IMR-90 (cell line): ENCODE results near the gene MSI2. TPM values are rescaled to one million over a fixed set of nuclear protein-coding genes. Genes with fewer than 3 reads are reported as not detected.

ENCODE experiments used
- ATAC-seq: fragments of 200-7000 bp; cut with Tn5 transposase; 2 replicates; pipeline ENCODE4 v1.9.1; 2020; ENCODE audit warnings: low read depth, mild to moderate bottlenecking, moderate library complexity
- BruUV-seq: library from RNA; stranded (reverse); fragments of 400-500 nt; replicated peaks from 2 replicates; lab custom pipeline; 2021; lab: Mats Ljungman, UMichigan
- CTCF ChIA-PET: fragments of 300-600 bp; formaldehyde crosslinking; extraction: SDS; loops from one replicate; lab custom pipeline; 2021; ENCODE audit warnings: antibody characterized with exemption; lab: Yijun Ruan, JAX
- POLR2A ChIA-PET: fragments of 300-600 bp; sonication (Branson Sonifier 250); formaldehyde crosslinking; loops from one replicate; lab custom pipeline; 2022; ENCODE audit warnings: antibody characterized with exemption; ENCODE audit not compliant: unreplicated experiment; lab: Charles Lee
- DNase-seq: peaks from one replicate; pipeline ENCODE4 v3.0.0; 2013
- H2AFZ ChIP-seq: replicated peaks from 2 replicates; pipeline ENCODE3; 2013; ENCODE audit warnings: low read length, mild to moderate bottlenecking; ENCODE audit not compliant: poor library complexity
- H2AK5ac ChIP-seq: 2 replicates; pipeline ENCODE4 v1.6.1; 2013; ENCODE audit warnings: low read depth, low read length, inconsistent platforms
- H2AK9ac ChIP-seq: replicated peaks from 2 replicates; pipeline ENCODE3; 2013; ENCODE audit warnings: mild to moderate bottlenecking, low read depth, low read length, moderate library complexity; ENCODE audit not compliant: poor library complexity
- H2BK120ac ChIP-seq: 2 replicates; pipeline ENCODE4 v1.6.1; 2013; ENCODE audit warnings: low read depth, low read length, inconsistent platforms
- H2BK15ac ChIP-seq: 3 replicates; pipeline ENCODE4 v1.6.1; 2013; ENCODE audit warnings: low read depth, low read length, inconsistent platforms
- H2BK20ac ChIP-seq: 2 replicates; pipeline ENCODE4 v1.6.1; 2013; ENCODE audit warnings: low read depth, mild to moderate bottlenecking, inconsistent platforms, low read length, moderate library complexity
- H2BK5ac ChIP-seq: 2 replicates; pipeline ENCODE4 v1.6.1; 2013; ENCODE audit warnings: mild to moderate bottlenecking, low read depth, low read length, inconsistent platforms; ENCODE audit not compliant: poor library complexity, severe bottlenecking
- H3K14ac ChIP-seq: replicated peaks from 2 replicates; pipeline ENCODE4 v1.6.1; 2013; ENCODE audit warnings: low read depth, low read length, inconsistent platforms
- H3K18ac ChIP-seq: 2 replicates; pipeline ENCODE4 v1.6.1; 2013; ENCODE audit warnings: low read depth, low read length, control low read depth
- H3K23ac ChIP-seq: 2 replicates; pipeline ENCODE4 v1.6.1; 2013; ENCODE audit warnings: low read depth, low read length, inconsistent platforms
- H3K27ac ChIP-seq: 2 replicates; pipeline ENCODE4 v1.5.1; 2013; ENCODE audit warnings: mild to moderate bottlenecking, control low read depth, low read length; ENCODE audit not compliant: insufficient read depth
- H3K27me3 ChIP-seq: 2 replicates; pipeline ENCODE4 v1.6.1; 2013; ENCODE audit warnings: low read length; ENCODE audit not compliant: control insufficient read depth, insufficient read depth
- H3K36me3 ChIP-seq: 2 replicates; pipeline ENCODE4 v1.6.1; 2013; ENCODE audit warnings: low read length, mixed read lengths; ENCODE audit not compliant: control insufficient read depth, insufficient read depth
- H3K4ac ChIP-seq: 2 replicates; pipeline ENCODE4 v1.6.1; 2013; ENCODE audit warnings: low read depth, low read length, inconsistent platforms
- H3K4me1 ChIP-seq: 2 replicates; pipeline ENCODE4 v1.6.1; 2013; ENCODE audit warnings: low read length, mixed read lengths; ENCODE audit not compliant: control insufficient read depth, insufficient read depth
- H3K4me2 ChIP-seq: 2 replicates; pipeline ENCODE4 v1.6.1; 2013; ENCODE audit warnings: low read depth, mild to moderate bottlenecking, control low read depth, low read length, moderate library complexity
- H3K4me3 ChIP-seq: 2 replicates; pipeline ENCODE4 v1.5.1; 2013; ENCODE audit warnings: low read depth, mild to moderate bottlenecking, control low read depth, low read length, moderate library complexity; ENCODE audit not compliant: insufficient read depth
- H3K56ac ChIP-seq: 2 replicates; pipeline ENCODE4 v1.6.1; 2013; ENCODE audit warnings: low read length, inconsistent platforms; ENCODE audit not compliant: insufficient read depth; ENCODE audit errors: extremely low read depth
- H3K79me1 ChIP-seq, 2 experiments: 2 replicates each; pipeline ENCODE4 v1.6.1; 2013; ENCODE audit warnings: low read length in 2 of 2, inconsistent platforms in 1 of 2, low read depth in 1 of 2
- H3K9ac ChIP-seq: 2 replicates; pipeline ENCODE4 v1.6.1; 2013; ENCODE audit warnings: low read depth, low read length, control low read depth
- H3K9me1 ChIP-seq: 2 replicates; pipeline ENCODE4 v1.6.1; 2013; ENCODE audit warnings: low read length, inconsistent platforms; ENCODE audit not compliant: insufficient read depth
- H3K9me3 ChIP-seq: 2 replicates; pipeline ENCODE4 v1.6.1; 2013; ENCODE audit warnings: low read length; ENCODE audit not compliant: control insufficient read depth, insufficient read depth
- H4K20me1 ChIP-seq: 2 replicates; pipeline ENCODE4 v1.6.1; 2013; ENCODE audit warnings: low read length, inconsistent platforms; ENCODE audit not compliant: insufficient read depth
- H4K5ac ChIP-seq: 2 replicates; pipeline ENCODE4 v1.6.1; 2013; ENCODE audit warnings: mild to moderate bottlenecking, low read depth, low read length, control low read depth
- H4K8ac ChIP-seq, 2 experiments: 2 replicates each; pipeline ENCODE4 v1.6.1; 2013; ENCODE audit warnings: low read depth in 2 of 2, low read length in 2 of 2, control low read depth in 1 of 2, inconsistent platforms in 1 of 2
- H4K91ac ChIP-seq: 2 replicates; pipeline ENCODE4 v1.6.1; 2013; ENCODE audit warnings: low read depth, low read length, inconsistent platforms; ENCODE audit not compliant: insufficient read depth
- CEBPB ChIP-seq: IDR thresholded peaks from 2 replicates; pipeline ENCODE4 v1.6.1; 2012; ENCODE audit warnings: low read depth, low read length, improper control_type of control experiment
- CHD1 ChIP-seq: IDR thresholded peaks from 2 replicates; pipeline ENCODE4 v1.6.1; 2012; ENCODE audit warnings: low read depth, low read length, improper control_type of control experiment
- ELK1 ChIP-seq: fragments of 150-350 bp; IDR thresholded peaks from 2 replicates; pipeline ENCODE4 v1.6.1; 2016; ENCODE audit warnings: low read depth, mild to moderate bottlenecking, low read length, moderate library complexity, borderline replicate concordance
- FOS ChIP-seq: fragments of 150-350 bp; IDR thresholded peaks from 2 replicates; pipeline ENCODE4 v1.6.1; 2016; ENCODE audit warnings: low read depth, low read length
- MAFK ChIP-seq: IDR thresholded peaks from 2 replicates; pipeline ENCODE4 v1.6.1; 2012; ENCODE audit warnings: low read depth, low read length, improper control_type of control experiment
- MAZ ChIP-seq: IDR thresholded peaks from 2 replicates; pipeline ENCODE4 v1.6.1; 2012; ENCODE audit warnings: low read depth, mild to moderate bottlenecking, low read length, improper control_type of control experiment, moderate library complexity, borderline replicate concordance
- MXI1 ChIP-seq: IDR thresholded peaks from 2 replicates; pipeline ENCODE4 v1.6.1; 2012; ENCODE audit warnings: low read depth, mild to moderate bottlenecking, low read length, moderate library complexity, borderline replicate concordance
- NFE2L2 ChIP-seq: fragments of 150-350 bp; IDR thresholded peaks from 2 replicates; pipeline ENCODE4 v1.6.1; 2016; ENCODE audit warnings: low read depth, mild to moderate bottlenecking, low read length
- RAD21 ChIP-seq: IDR thresholded peaks from 2 replicates; pipeline ENCODE4 v1.6.1; 2012; ENCODE audit warnings: low read length, improper control_type of control experiment
- RCOR1 ChIP-seq: IDR thresholded peaks from 2 replicates; pipeline ENCODE4 v1.6.1; 2012; ENCODE audit warnings: mild to moderate bottlenecking, low read length, improper control_type of control experiment; ENCODE audit not compliant: insufficient replicate concordance
- RFX5 ChIP-seq: IDR thresholded peaks from 2 replicates; pipeline ENCODE4 v1.8.0; 2012; ENCODE audit warnings: low read depth, mild to moderate bottlenecking, low read length, moderate library complexity
- SMC3 ChIP-seq: fragments of 150-350 bp; IDR thresholded peaks from 2 replicates; pipeline ENCODE4 v1.6.1; 2016; ENCODE audit warnings: low read depth, mild to moderate bottlenecking, antibody characterized with exemption, low read length, moderate library complexity
- USF2 ChIP-seq: fragments of 150-350 bp; IDR thresholded peaks from 2 replicates; pipeline ENCODE4 v1.6.1; 2017; ENCODE audit warnings: mild to moderate bottlenecking, antibody characterized with exemption, low read length, low read depth
- WGBS, 2 experiments: methylation state at CpG; one replicate each; pipeline versions ENCODE4 v1.1.5 to v1.1.7; 2013; ENCODE audit warnings: missing lambda C conversion rate in 2 of 2; ENCODE audit not compliant: insufficient read length in 1 of 2; ENCODE audit errors: extremely low coverage in 2 of 2; 5-methylcytosine and 5-hydroxymethylcytosine counted together
- dilution Hi-C: fragments of 300-500 bp; cut with HindIII; formaldehyde crosslinking; loops from one replicate; pipeline ENCODE4 v1.14.3; 2018; ENCODE audit warnings: low sequenced_read_pairs; ENCODE audit not compliant: unreplicated experiment
- in situ Hi-C: fragments of 300-500 bp; cut with MboI; formaldehyde crosslinking; loops from 3 replicates; pipeline ENCODE4 v1.14.3; 2019; ENCODE audit warnings: low sequenced_read_pairs, inconsistent platforms, mixed read lengths
- intact Hi-C: fragments of 100-400 bp; cut with micrococcal nuclease; formaldehyde crosslinking; loops from 2 replicates; pipeline ENCODE4 v1.10.0; 2022
- polyA plus RNA-seq, 3 experiments: library from polyadenylated mRNA; depleted of rRNA; stranded (reverse); fragments of >200 nt; gene quantifications; 2 replicates each; pipeline ENCODE4 v1.2.3, GENCODE V29; 2012; ENCODE audit warnings: low replicate concordance in 1 of 3
- total RNA-seq: library from RNA; depleted of rRNA; stranded (reverse); fragments of >200 nt; gene quantifications from 2 replicates; pipeline ENCODE4 v1.2.3, GENCODE V29; 2012

The MSI2 gene
- total and polyA plus RNA-seq, 2 of the 4 experiments (the other 2 are of a cell fraction) = 13.0 to 16.0 TPM

DNA sequence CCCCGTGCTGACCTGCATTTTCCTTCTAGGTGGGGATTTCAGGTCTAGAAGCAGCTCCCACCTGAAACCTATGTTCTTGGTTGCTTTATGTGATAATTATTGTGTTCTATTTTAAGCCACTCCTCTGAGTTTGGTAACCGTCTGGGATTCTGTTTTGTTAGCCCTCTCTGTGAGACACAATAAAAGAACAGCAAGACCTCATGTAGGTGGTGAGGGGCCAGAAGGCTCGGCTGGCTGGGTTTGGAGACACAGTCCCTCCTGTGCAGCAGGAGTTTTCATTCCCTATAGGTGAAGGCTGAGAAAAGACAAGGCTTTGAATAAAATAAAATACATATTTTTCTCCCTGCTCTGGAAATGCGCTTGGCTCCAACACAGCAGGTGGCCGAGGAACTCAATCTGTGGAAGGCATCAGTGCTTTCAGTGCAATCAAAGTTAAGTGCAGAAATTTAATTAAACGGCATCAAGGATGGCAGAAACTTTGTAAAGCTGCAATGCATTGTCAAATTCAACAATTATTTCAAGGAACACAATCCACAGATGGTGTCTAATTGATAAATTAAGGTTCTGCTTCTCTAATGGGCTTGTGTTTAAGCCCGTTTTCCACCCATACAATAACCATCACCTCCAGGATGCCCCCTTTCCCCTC lies 107.8 kb downstream of the MSI2 start (continued):
- TF ChIP-seq MAFK = no peak

DNA sequence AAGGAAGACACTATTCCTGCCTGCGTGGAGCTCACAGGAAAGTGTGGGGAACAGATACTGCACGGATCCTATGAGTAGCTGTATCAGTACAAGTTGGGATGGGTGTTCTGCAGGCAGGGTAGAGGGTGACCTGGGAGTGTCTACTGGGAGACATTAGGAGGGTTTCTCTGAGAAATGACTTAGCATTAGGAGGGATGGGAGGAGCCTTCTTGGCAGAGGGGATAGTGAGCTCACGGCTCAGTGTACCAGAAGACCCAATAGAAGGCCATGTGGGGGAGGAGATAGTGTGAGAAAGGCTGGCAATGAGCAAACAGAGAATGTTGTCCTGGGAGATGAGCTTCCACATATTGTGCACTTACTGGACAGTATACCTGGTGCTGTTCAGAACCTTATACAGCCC lies 109.1 kb downstream of the MSI2 start:
- POLR2A ChIA-PET = no interaction called here
- WGBS, 2 experiments = 96% methylated on average over 3 of the region's 3 CpGs; no CpG with 5 or more reads in 1 of the 2 experiments
- no peak for TF ChIP-seq RFX5
- no peak for TF ChIP-seq CHD1
- no peak for TF ChIP-seq RAD21
- no peak for TF ChIP-seq FOS
- TF ChIP-seq SMC3 = no peak
- no peak for TF ChIP-seq RCOR1
- no peak for TF ChIP-seq USF2
- no peak for TF ChIP-seq MXI1
- no peak for TF ChIP-seq CEBPB
- no peak for TF ChIP-seq MAZ
- no peak for TF ChIP-seq NFE2L2
- TF ChIP-seq ELK1 = no peak

More for the DNA sequence above, 109.1 kb downstream of the MSI2 start:
- no peaks in the 10 kb centered on the region for H3K36me3 ChIP-seq
- H3K4me3 ChIP-seq = no peak overlapping the region
- no peak overlapping the region for H4K91ac ChIP-seq
- peaks cover 11% of the 10 kb centered on the region for H3K4me1 ChIP-seq
- no peak overlapping the region for H2BK20ac ChIP-seq
- DNase-seq (no peak), ATAC-seq (no peak)
- H2AK9ac ChIP-seq = no peak overlapping the region
- H3K9me1 ChIP-seq = peaks cover 5% of the 10 kb centered on the region
- peak overlapping the region; percentile 35 for H2AK5ac ChIP-seq
- no peak overlapping the region for H2BK5ac ChIP-seq
- no peak overlapping the region for H2AFZ ChIP-seq
- H2BK120ac ChIP-seq = peak overlapping the region; percentile 32; the same call in 1 of the 2 replicates
- H3K4ac ChIP-seq = no peak overlapping the region
- in situ Hi-C loops = no loop called here
- no peaks in the 10 kb centered on the region for H3K9me3 ChIP-seq
- H3K27me3 ChIP-seq = no peaks in the 10 kb centered on the region
- CTCF ChIA-PET = interaction anchor here (0.6 kb wide), 2 partner anchors 133 to 258 kb away, joined by 3 to 6 read pairs; no protein-coding TSS in a partner anchor
- no peak overlapping the region for H4K8ac ChIP-seq
- H3K9ac ChIP-seq = no peak overlapping the region
- no peak overlapping the region for H3K4me2 ChIP-seq
- BruUV-seq = no TSS peak
- no peaks in the 10 kb centered on the region for H4K20me1 ChIP-seq
- intact Hi-C loops = no loop called here
- no peak overlapping the region for H2BK15ac ChIP-seq
- no peak overlapping the region for H3K18ac ChIP-seq
- no peak overlapping the region for H3K56ac ChIP-seq
- H3K23ac ChIP-seq = no peak overlapping the region
- no peak overlapping the region for H4K5ac ChIP-seq
- H3K27ac ChIP-seq = no peak overlapping the region
- dilution Hi-C loops = no loop called here
- no peak overlapping the region; the same call in 1 of the 2 replicates for H3K14ac ChIP-seq
- H3K79me1 ChIP-seq = peaks cover 12 to 16% of the 10 kb centered on the region in 2 experiments; a peak in 3 of 4 replicates
